Sigmoid colon (tissue), 4 donors: ENCODE data around the gene IL1RN.

Source experiments
- EP300 ChIP-seq, 4 donors: sonication (generic); formaldehyde crosslinking; IDR thresholded peaks; one replicate each; pipeline ENCODE4 v1.6.1; 2017; ENCODE audit warnings: antibody characterized with exemption in 4 of 4
- POLR2A ChIP-seq, 2 donors: fragments of 450-650 bp; IDR thresholded peaks; one replicate each; pipeline ENCODE4 v1.6.1; 2016; ENCODE audit warnings: antibody characterized with exemption in 2 of 2, mild to moderate bottlenecking in 2 of 2, moderate library complexity in 2 of 2
- POLR2AphosphoS5 ChIP-seq, 4 donors: sonication (generic); formaldehyde crosslinking; IDR thresholded peaks; one replicate each; pipeline ENCODE4 v1.6.1; 2017; ENCODE audit warnings: antibody characterized with exemption in 4 of 4
- TF ChIP-seq, protein P1 (sequence below), 4 experiments: fragments of 450-650 bp in 3 of 4; fragments of 200-600 bp in 1 of 4; IDR thresholded peaks; one replicate each; pipeline ENCODE4 v1.5.1; 2016 to 2019; ENCODE audit warnings: antibody characterized with exemption in 4 of 4, mild to moderate bottlenecking in 3 of 4, moderate library complexity in 2 of 4

GRCh38 chr2:113138428-113139322, 11.3 kb downstream of the IL1RN start:
- TF ChIP-seq EP300 (IDR thresholded peaks at IDR 0.05) (no peak), POLR2AphosphoS5 (IDR thresholded peaks at IDR 0.05) (no peak), POLR2A (IDR thresholded peaks at IDR 0.05) (no peak)
- TF ChIP-seq, protein P1, sequence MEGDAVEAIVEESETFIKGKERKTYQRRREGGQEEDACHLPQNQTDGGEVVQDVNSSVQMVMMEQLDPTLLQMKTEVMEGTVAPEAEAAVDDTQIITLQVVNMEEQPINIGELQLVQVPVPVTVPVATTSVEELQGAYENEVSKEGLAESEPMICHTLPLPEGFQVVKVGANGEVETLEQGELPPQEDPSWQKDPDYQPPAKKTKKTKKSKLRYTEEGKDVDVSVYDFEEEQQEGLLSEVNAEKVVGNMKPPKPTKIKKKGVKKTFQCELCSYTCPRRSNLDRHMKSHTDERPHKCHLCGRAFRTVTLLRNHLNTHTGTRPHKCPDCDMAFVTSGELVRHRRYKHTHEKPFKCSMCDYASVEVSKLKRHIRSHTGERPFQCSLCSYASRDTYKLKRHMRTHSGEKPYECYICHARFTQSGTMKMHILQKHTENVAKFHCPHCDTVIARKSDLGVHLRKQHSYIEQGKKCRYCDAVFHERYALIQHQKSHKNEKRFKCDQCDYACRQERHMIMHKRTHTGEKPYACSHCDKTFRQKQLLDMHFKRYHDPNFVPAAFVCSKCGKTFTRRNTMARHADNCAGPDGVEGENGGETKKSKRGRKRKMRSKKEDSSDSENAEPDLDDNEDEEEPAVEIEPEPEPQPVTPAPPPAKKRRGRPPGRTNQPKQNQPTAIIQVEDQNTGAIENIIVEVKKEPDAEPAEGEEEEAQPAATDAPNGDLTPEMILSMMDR (IDR thresholded peaks at IDR 0.05) = peak; percentile 11 to 64 (median 45)
